ENCODE data around the gene GLB1L. TPM values are rescaled to one million over a fixed set of nuclear protein-coding genes. Genes with fewer than 3 reads are reported as not detected.

The GLB1L gene
- total RNA-seq, 6 experiments from 2014 or later = 4.4 to 7.6 (median 5.5) TPM

GRCh38 chr2:219291394-219291793 lies 46.1 kb upstream of the GLB1L start:
- Mint-ChIP-seq H3K4me1 (ENCODE audit: low read depth) (peaks cover 19% of the 10 kb centered on the region), H3K4me3 (no peak overlapping the region), H3K27me3 (ENCODE audit: insufficient read depth) (peaks cover 9% of the 10 kb centered on the region), H3K27ac (no peak overlapping the region), H3K36me3 (ENCODE audit: low read depth) (no peaks in the 10 kb centered on the region), H3K9me3 (no peaks in the 10 kb centered on the region)
- no peak for DNase-seq
- TF ChIP-seq CTCF (IDR thresholded peaks at IDR 0.05) = no peak

GRCh38 chr2:219290381-219291171 lies 45.3 kb upstream of the GLB1L start:
- peaks cover 9% of the 10 kb centered on the region for H3K27me3 Mint-ChIP-seq (ENCODE audit: insufficient read depth)
- H3K4me1 Mint-ChIP-seq (ENCODE audit: low read depth) = peaks cover 24% of the 10 kb centered on the region
- no peak overlapping the region for H3K4me3 Mint-ChIP-seq
- TF ChIP-seq CTCF (IDR thresholded peaks at IDR 0.05) = no peak
- H3K36me3 Mint-ChIP-seq (ENCODE audit: low read depth) = no peaks in the 10 kb centered on the region
- H3K27ac Mint-ChIP-seq = no peak overlapping the region
- no peaks in the 10 kb centered on the region for H3K9me3 Mint-ChIP-seq
- no peak for DNase-seq

GRCh38 chr2:219289537-219290361 lies 44.5 kb upstream of the GLB1L start:
- TF ChIP-seq CTCF (IDR thresholded peaks at IDR 0.05) = no peak
- peaks cover 24% of the 10 kb centered on the region for H3K4me1 Mint-ChIP-seq (ENCODE audit: low read depth)
- no peaks in the 10 kb centered on the region; the same call in 1 of the 2 replicates for H3K36me3 Mint-ChIP-seq (ENCODE audit: low read depth)
- H3K4me3 Mint-ChIP-seq = peak overlapping the region; percentile 49
- peak overlapping the region; percentile 79 for H3K27ac Mint-ChIP-seq
- no peaks in the 10 kb centered on the region for H3K9me3 Mint-ChIP-seq
- H3K27me3 Mint-ChIP-seq (ENCODE audit: insufficient read depth) = peaks cover 9% of the 10 kb centered on the region
- DNase-seq = peak; percentile 79

- H3K27me3 Mint-ChIP-seq (ENCODE audit: insufficient read depth) = peaks cover 7% of the 10 kb centered on the region
- H3K27ac Mint-ChIP-seq = no peak overlapping the region; the same call in 1 of the 2 replicates
- H3K36me3 Mint-ChIP-seq (ENCODE audit: low read depth) = no peaks in the 10 kb centered on the region; the same call in 1 of the 2 replicates
- DNase-seq = no peak
- peak overlapping the region; percentile 49; the same call in 1 of the 2 replicates for H3K4me3 Mint-ChIP-seq
- no peak for TF ChIP-seq CTCF (IDR thresholded peaks at IDR 0.05)
- H3K4me1 Mint-ChIP-seq (ENCODE audit: low read depth) = peaks cover 20% of the 10 kb centered on the region
- H3K9me3 Mint-ChIP-seq = no peaks in the 10 kb centered on the region
Measured at GRCh38 chr2:219289195-219289536, 43.9 kb upstream of the GLB1L start.

GRCh38 chr2:219287580-219288265 lies 42.5 kb upstream of the GLB1L start:
- H3K9me3 Mint-ChIP-seq = no peaks in the 10 kb centered on the region
- peaks cover 18% of the 10 kb centered on the region for H3K4me1 Mint-ChIP-seq (ENCODE audit: low read depth)
- H3K36me3 Mint-ChIP-seq (ENCODE audit: low read depth) = peaks cover 6% of the 10 kb centered on the region; the same call in 1 of the 2 replicates
- no peak overlapping the region for H3K27ac Mint-ChIP-seq
- TF ChIP-seq CTCF (IDR thresholded peaks at IDR 0.05) = no peak
- DNase-seq = no peak
- peaks cover 6% of the 10 kb centered on the region for H3K27me3 Mint-ChIP-seq (ENCODE audit: insufficient read depth)
- H3K4me3 Mint-ChIP-seq = no peak overlapping the region

Measured in HFFc6 (cell line).